Lower leg skin (tissue), 3 donors: Measurements from ENCODE around the gene MIER2.

ENCODE experiments used
- CTCF ChIP-seq, 3 donors: fragments of 450-650 bp; IDR thresholded peaks; one replicate each; pipeline ENCODE4 v1.5.1; 2016; ENCODE audit warnings: antibody characterized with exemption in 3 of 3, mild to moderate bottlenecking in 3 of 3, moderate library complexity in 2 of 3
- POLR2A ChIP-seq, 2 donors: fragments of 450-650 bp; IDR thresholded peaks; one replicate each; pipeline ENCODE4 v1.6.1; 2016 to 2017; ENCODE audit warnings: antibody characterized with exemption in 2 of 2, mild to moderate bottlenecking in 1 of 2, moderate library complexity in 1 of 2

- no peak for TF ChIP-seq CTCF (IDR thresholded peaks at IDR 0.05)
- TF ChIP-seq POLR2A (IDR thresholded peaks at IDR 0.05): no peak
Measured at GRCh38 chr19:281992-282391, 62.6 kb downstream of the MIER2 start.
